DND-41 (cell line): Measurements from ENCODE around the gene MUC5B.
"Not testable (repeated sequence)": the region's sequence is repeated elsewhere in the genome, so short reads cannot be mapped to it uniquely, and the experiment has no call there.

Source experiments
- ATAC-seq: fragments of 200-7000 bp; cut with Tn5 transposase; 3 replicates; pipeline ENCODE4 v1.9.1; 2021; ENCODE audit warnings: low read depth; ENCODE audit not compliant: insufficient read depth
- DNase-seq: peaks from one replicate; pipeline ENCODE4 v3.0.0-alpha.2; 2020
- H2AFZ ChIP-seq: 2 replicates; pipeline ENCODE4 v1.6.0; 2012; ENCODE audit warnings: low read depth, low read length
- H3K27ac ChIP-seq: 2 replicates; pipeline ENCODE4 v1.5.1; 2012; ENCODE audit warnings: low read length, inconsistent platforms
- H3K27me3 ChIP-seq: fragments of 200-600 bp; sonication (generic); 2 replicates; pipeline ENCODE4 v1.6.0; 2012; ENCODE audit warnings: low read length, mild to moderate bottlenecking, inconsistent platforms; ENCODE audit not compliant: insufficient read depth, poor library complexity
- H3K36me3 ChIP-seq: 2 replicates; pipeline ENCODE4 v1.5.1; 2012; ENCODE audit warnings: low read length, inconsistent platforms; ENCODE audit not compliant: insufficient read depth
- H3K4me1 ChIP-seq: 2 replicates; pipeline ENCODE4 v1.5.1; 2012; ENCODE audit warnings: mild to moderate bottlenecking, low read length; ENCODE audit not compliant: insufficient read depth
- H3K4me2 ChIP-seq: 2 replicates; pipeline ENCODE4 v1.6.0; 2012; ENCODE audit warnings: mild to moderate bottlenecking, moderate library complexity, low read length, inconsistent platforms; ENCODE audit not compliant: insufficient read depth
- H3K4me3 ChIP-seq, 2 experiments: fragments of 200-600 bp in 1 of 2; shearing (Covaris generic) in 1 of 2; 2 replicates each; pipeline ENCODE4 v1.5.1; 2012 to 2016; ENCODE audit warnings: inconsistent platforms in 2 of 2, low read length in 2 of 2, mild to moderate bottlenecking in 2 of 2, low read depth in 1 of 2, moderate library complexity in 1 of 2
- H3K79me2 ChIP-seq: 2 replicates; pipeline ENCODE4 v1.6.0; 2012; ENCODE audit warnings: low read length, inconsistent platforms; ENCODE audit not compliant: insufficient read depth
- H3K9ac ChIP-seq: 2 replicates; pipeline ENCODE4 v1.6.0; 2012; ENCODE audit warnings: low read depth, mild to moderate bottlenecking, inconsistent platforms, low read length, moderate library complexity
- H3K9me3 ChIP-seq: 2 replicates; pipeline ENCODE4 v1.5.1; 2012; ENCODE audit warnings: low read length, moderate library complexity, mild to moderate bottlenecking, inconsistent platforms; ENCODE audit not compliant: insufficient read depth, severe bottlenecking
- H4K20me1 ChIP-seq: 2 replicates; pipeline ENCODE4 v1.6.0; 2012; ENCODE audit warnings: low read length; ENCODE audit not compliant: insufficient read depth
- EZH2 ChIP-seq: IDR thresholded peaks from 3 replicates; pipeline ENCODE4 v1.6.1; 2012; ENCODE audit warnings: borderline replicate concordance, low read depth, mild to moderate bottlenecking, moderate library complexity, low read length, inconsistent platforms; ENCODE audit not compliant: severe bottlenecking
- TF ChIP-seq, protein P1 (sequence below): IDR thresholded peaks from 2 replicates; pipeline ENCODE4 v1.5.1; 2012; ENCODE audit warnings: borderline replicate concordance, low read length, moderate library complexity, mild to moderate bottlenecking; ENCODE audit not compliant: poor library complexity, severe bottlenecking; ENCODE audit errors: extremely low read depth

MUC5B gene

GRCh38 chr11:1222491-1223345 lies at the start of gene MUC5B:
Gene MUC5B, plus strand, starts transcription at chr11:1223066. Its CDS starts 58 bp downstream, at chr11:1223124.
- Histone ChIP-seq H3K4me2 (no peak within 1 kb of the TSS), H3K4me1 (no peaks in the 10 kb centered on the region), H3K9me3 (no peaks in the 10 kb centered on the region), H3K4me3 (no peak within 1 kb of the TSS), H4K20me1 (no peaks in the 10 kb centered on the region; the same call in 1 of the 2 replicates), H3K9ac (no peak within 1 kb of the TSS), H3K79me2 (no peaks in the 10 kb centered on the region), H3K27ac (no peak within 1 kb of the TSS), H3K27me3 (no peaks in the 10 kb centered on the region), H2AFZ (no peak within 1 kb of the TSS), H3K36me3 (no peaks in the 10 kb centered on the region)
- TF ChIP-seq EZH2 = no peak
- no peak for DNase-seq
- no peak for ATAC-seq

DNA sequence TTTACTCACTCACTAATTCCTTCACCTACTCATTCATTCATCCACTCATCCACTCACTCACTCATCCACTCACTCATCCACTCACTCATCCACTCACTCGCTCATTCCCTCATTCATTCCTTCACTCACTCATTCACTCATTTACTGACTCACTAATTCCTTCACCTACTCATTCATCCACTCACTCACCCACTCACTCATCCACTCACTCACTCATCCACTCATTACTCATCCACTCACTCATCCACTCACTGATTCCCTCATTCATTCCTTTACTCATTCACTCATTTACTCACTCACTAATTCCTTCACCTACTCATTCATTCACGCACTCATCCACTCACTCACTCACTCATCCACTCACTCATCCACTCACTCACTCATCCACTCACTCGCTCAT lies 49.5 kb upstream of the MUC5B start:
- H2AFZ ChIP-seq, H3K36me3 ChIP-seq, ATAC-seq, H3K27me3 ChIP-seq, H3K9me3 ChIP-seq, H4K20me1 ChIP-seq, H3K9ac ChIP-seq, H3K27ac ChIP-seq, H3K4me2 ChIP-seq, H3K4me3 ChIP-seq, DNase-seq, H3K79me2 ChIP-seq, H3K4me1 ChIP-seq: not testable (repeated sequence)

DNA sequence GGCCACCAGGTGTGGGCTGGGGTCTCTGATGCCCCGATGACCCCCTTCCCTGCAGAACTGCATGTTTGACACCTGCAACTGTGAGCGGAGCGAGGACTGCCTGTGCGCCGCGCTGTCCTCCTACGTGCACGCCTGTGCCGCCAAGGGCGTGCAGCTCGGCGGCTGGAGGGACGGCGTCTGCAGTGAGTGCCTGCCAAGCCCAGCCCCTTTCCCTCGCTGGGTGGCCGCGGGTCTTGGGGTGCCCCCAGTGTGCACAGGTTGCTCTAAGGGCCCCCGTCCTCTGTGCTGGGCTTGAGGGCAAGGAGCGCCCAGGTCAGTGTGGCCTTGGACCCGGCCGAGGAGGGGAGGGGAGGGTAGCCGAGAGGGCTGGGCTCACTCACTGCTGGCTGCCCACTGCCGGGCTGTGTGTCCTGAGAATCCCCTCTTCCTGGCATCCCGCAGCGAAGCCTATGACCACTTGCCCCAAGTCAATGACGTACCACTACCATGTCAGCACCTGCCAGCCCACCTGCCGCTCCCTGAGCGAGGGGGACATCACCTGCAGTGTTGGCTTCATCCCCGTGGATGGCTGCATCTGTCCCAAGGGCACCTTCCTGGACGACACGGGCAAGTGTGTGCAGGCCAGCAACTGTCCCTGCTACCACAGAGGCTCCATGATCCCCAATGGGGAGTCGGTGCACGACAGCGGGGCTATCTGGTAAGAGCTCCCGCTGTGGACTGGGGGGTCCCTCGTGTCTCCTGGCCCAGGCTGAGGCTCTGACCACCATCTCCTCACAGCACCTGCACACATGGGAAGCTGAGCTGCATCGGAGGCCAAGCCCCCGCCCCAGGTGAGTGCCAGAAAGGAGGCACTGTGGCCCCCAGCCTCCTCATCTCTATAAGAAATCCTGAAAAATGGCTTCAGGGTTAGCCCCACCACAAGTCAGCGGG lies 48.2 kb upstream of the MUC5B start:
- DNase-seq (no peak), ATAC-seq (no peak)
- Histone ChIP-seq H3K27me3 (no peaks in the 10 kb centered on the region), H3K79me2 (no peaks in the 10 kb centered on the region), H3K36me3 (no peaks in the 10 kb centered on the region), H3K4me3 (no peak overlapping the region), H3K4me1 (no peaks in the 10 kb centered on the region), H4K20me1 (0 out of 2 replicates have a peak, but pooled peaks cover 3% of the 10 kb centered on the region), H3K9ac (no peak overlapping the region), H3K27ac (no peak overlapping the region), H3K4me2 (no peak overlapping the region), H3K9me3 (no peaks in the 10 kb centered on the region), H2AFZ (no peak overlapping the region)
- TF ChIP-seq, protein P1, sequence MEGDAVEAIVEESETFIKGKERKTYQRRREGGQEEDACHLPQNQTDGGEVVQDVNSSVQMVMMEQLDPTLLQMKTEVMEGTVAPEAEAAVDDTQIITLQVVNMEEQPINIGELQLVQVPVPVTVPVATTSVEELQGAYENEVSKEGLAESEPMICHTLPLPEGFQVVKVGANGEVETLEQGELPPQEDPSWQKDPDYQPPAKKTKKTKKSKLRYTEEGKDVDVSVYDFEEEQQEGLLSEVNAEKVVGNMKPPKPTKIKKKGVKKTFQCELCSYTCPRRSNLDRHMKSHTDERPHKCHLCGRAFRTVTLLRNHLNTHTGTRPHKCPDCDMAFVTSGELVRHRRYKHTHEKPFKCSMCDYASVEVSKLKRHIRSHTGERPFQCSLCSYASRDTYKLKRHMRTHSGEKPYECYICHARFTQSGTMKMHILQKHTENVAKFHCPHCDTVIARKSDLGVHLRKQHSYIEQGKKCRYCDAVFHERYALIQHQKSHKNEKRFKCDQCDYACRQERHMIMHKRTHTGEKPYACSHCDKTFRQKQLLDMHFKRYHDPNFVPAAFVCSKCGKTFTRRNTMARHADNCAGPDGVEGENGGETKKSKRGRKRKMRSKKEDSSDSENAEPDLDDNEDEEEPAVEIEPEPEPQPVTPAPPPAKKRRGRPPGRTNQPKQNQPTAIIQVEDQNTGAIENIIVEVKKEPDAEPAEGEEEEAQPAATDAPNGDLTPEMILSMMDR = no peak
- TF ChIP-seq EZH2 = no peak

DNA sequence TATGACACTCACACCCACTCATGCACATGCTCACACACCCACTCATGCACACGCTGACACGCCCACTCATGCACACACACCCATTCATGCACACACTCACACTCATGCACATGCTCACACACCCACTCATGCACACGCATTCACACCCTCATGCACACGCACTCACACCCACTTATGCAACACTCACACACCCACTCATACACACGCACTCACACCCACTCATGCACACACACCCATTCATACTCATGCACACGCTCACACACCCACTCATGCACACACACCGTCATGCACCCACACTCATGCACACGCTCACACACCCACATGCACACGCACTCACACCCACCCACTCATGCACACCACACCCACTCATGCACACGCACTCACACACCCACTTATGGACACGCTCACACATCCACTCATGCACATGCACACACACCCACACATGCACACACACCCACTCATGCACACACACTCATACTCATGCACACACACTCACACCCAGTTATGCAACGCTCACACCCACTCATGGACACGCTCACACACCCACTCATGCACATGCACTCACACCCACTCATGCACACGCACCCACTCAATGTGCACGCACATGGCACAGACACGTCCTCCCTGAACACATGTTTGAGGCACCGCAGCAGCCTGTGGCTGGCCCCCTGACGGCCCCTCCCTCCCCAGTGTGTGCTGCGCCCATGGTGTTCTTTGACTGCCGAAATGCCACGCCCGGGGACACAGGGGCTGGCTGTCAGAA lies 47.2 kb upstream of the MUC5B start:
- no peaks in the 10 kb centered on the region for H3K79me2 ChIP-seq
- no peaks in the 10 kb centered on the region for H3K27me3 ChIP-seq
- no peak overlapping the region for H3K9ac ChIP-seq
- H3K4me3 ChIP-seq = no peak overlapping the region
- DNase-seq = no peak
- H3K36me3 ChIP-seq = no peaks in the 10 kb centered on the region
- H3K27ac ChIP-seq = no peak overlapping the region
- H3K9me3 ChIP-seq = no peaks in the 10 kb centered on the region
- H3K4me2 ChIP-seq = no peak overlapping the region
- H2AFZ ChIP-seq = no peak overlapping the region
- no peaks in the 10 kb centered on the region for H3K4me1 ChIP-seq
- no peak for TF ChIP-seq EZH2
- H4K20me1 ChIP-seq = 0 out of 2 replicates have a peak, but pooled peaks cover 3% of the 10 kb centered on the region
- no peak for ATAC-seq
